AG04450 (cell line): Measurements from ENCODE around the gene LAMP1. TPM values are rescaled to one million over a fixed set of nuclear protein-coding genes. Genes with fewer than 3 reads are reported as not detected.

Experiments
- CTCF ChIA-PET: fragments of 300-600, 350-600 bp; formaldehyde crosslinking; extraction: SDS; loops from one replicate; lab custom pipeline; 2022; ENCODE audit warnings: antibody characterized with exemption, inconsistent platforms; lab: Charles Lee
- POLR2A ChIA-PET: fragments of 350-600 bp; formaldehyde crosslinking; extraction: SDS; loops from one replicate; lab custom pipeline; 2021; ENCODE audit warnings: antibody characterized with exemption, inconsistent platforms; lab: Yijun Ruan, JAX
- DNase-seq: peaks from one replicate; pipeline ENCODE4 v3.0.0-alpha.2; 2011; ENCODE audit warnings: low read depth, low spot score
- H3K27ac ChIP-seq: one replicate; pipeline ENCODE4 v1.5.1; 2012; ENCODE audit warnings: low read depth, low read length, control low read depth
- H3K27me3 ChIP-seq: one replicate; pipeline ENCODE4 v1.6.0; 2012; ENCODE audit warnings: low read length; ENCODE audit not compliant: control insufficient read depth, insufficient read depth
- H3K4me3 ChIP-seq: 2 replicates; pipeline ENCODE4 v1.5.1; 2011; ENCODE audit warnings: mild to moderate bottlenecking, low read depth, low read length, control low read depth
- H3K9me3 ChIP-seq: 2 replicates; pipeline ENCODE4 v1.5.1; 2012; ENCODE audit warnings: low read length; ENCODE audit not compliant: control insufficient read depth, insufficient read depth
- polyA plus RNA-seq: library from polyadenylated mRNA; depleted of rRNA; stranded (reverse); fragments of >200 nt; gene quantifications from 2 replicates; pipeline ENCODE4 v1.2.3, GENCODE V29; 2011
- TF ChIP-seq, protein P1 (sequence below): IDR thresholded peaks from 2 replicates; pipeline ENCODE4 v1.5.1; 2011; ENCODE audit warnings: low read depth, low read length, control low read depth, inconsistent platforms

LAMP1 gene
- polyA plus RNA-seq, 1 experiment = 247 TPM

DNA sequence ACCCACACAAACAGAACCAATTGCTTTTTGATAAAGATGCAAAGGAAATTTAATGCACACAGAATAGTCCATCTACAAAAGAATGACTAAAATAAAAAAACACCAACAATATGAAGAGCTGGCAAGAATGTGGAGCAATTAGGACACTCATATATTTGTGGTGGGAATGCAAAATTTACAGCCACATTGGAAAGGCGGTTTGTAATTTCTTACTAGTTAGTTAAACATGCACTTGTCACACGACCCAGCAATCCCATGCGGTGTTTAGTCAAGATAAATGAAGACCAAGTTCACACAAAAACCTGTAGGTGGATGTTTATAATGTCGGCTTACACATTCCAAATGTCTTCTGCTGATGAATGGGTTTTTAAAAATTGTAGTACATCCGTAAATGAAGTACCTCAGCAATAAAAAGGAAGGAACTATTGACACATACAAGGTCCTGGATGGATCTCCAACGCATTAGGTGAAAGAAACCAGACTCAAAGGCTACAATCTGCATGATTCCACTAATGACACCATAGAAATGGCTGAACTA, 61.7 kb downstream of the LAMP1 start:
- CTCF ChIA-PET = no interaction called here
- TF ChIP-seq, protein P1, sequence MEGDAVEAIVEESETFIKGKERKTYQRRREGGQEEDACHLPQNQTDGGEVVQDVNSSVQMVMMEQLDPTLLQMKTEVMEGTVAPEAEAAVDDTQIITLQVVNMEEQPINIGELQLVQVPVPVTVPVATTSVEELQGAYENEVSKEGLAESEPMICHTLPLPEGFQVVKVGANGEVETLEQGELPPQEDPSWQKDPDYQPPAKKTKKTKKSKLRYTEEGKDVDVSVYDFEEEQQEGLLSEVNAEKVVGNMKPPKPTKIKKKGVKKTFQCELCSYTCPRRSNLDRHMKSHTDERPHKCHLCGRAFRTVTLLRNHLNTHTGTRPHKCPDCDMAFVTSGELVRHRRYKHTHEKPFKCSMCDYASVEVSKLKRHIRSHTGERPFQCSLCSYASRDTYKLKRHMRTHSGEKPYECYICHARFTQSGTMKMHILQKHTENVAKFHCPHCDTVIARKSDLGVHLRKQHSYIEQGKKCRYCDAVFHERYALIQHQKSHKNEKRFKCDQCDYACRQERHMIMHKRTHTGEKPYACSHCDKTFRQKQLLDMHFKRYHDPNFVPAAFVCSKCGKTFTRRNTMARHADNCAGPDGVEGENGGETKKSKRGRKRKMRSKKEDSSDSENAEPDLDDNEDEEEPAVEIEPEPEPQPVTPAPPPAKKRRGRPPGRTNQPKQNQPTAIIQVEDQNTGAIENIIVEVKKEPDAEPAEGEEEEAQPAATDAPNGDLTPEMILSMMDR = no peak
- H3K27ac ChIP-seq = no peak overlapping the region
- POLR2A ChIA-PET = no interaction called here
- no peak for DNase-seq
- no peak overlapping the region for H3K4me3 ChIP-seq
- peaks cover 14% of the 10 kb centered on the region for H3K27me3 ChIP-seq
- no peaks in the 10 kb centered on the region; the same call in 1 of the 2 replicates for H3K9me3 ChIP-seq

GRCh38 chr13:113359571-113359970, 62.5 kb downstream of the LAMP1 start:
- Histone ChIP-seq H3K27me3 (peaks cover 14% of the 10 kb centered on the region), H3K27ac (no peak overlapping the region), H3K4me3 (no peak overlapping the region), H3K9me3 (no peaks in the 10 kb centered on the region; the same call in 1 of the 2 replicates)
- POLR2A ChIA-PET = no interaction called here
- TF ChIP-seq, protein P1 = no peak
- no peak for DNase-seq
- CTCF ChIA-PET = no interaction called here

GRCh38 chr13:113360446-113360845, 63.4 kb downstream of the LAMP1 start:
- no peak overlapping the region for H3K4me3 ChIP-seq
- ChIA-PET CTCF (no interaction called here), POLR2A (no interaction called here)
- H3K27me3 ChIP-seq = peaks cover 14% of the 10 kb centered on the region
- no peak overlapping the region for H3K27ac ChIP-seq
- H3K9me3 ChIP-seq = peaks cover 4% of the 10 kb centered on the region; the same call in 1 of the 2 replicates
- TF ChIP-seq, protein P1 = no peak
- DNase-seq = no peak

DNA sequence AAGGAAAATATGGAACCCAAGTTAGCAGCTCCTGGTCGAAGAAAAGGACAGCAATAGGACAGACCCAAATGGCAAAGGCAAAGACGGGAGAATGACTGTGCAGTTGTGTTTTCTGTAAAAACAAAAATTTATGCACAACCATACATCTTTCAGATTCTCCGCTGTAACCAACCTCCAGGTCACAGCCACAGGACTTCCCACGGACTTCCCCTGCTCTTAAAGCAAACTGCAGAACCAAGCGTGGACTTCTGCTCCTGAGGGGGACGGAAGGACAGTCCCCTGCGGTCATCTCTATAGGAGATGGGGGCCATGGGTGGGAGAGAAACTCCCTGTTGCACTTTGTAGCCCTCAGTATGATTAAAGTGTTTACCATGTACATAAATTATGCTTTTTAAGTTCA, 64.4 kb downstream of the LAMP1 start:
- CTCF ChIA-PET = no interaction called here
- POLR2A ChIA-PET = no interaction called here
- Histone ChIP-seq H3K27ac (no peak overlapping the region), H3K4me3 (no peak overlapping the region), H3K9me3 (peaks cover 4% of the 10 kb centered on the region; the same call in 1 of the 2 replicates), H3K27me3 (peaks cover 14% of the 10 kb centered on the region)
- no peak for DNase-seq
- TF ChIP-seq, protein P1 = no peak

GRCh38 chr13:113364311-113364889, 67.4 kb downstream of the LAMP1 start:
- TF ChIP-seq, protein P1 = no peak
- Histone ChIP-seq H3K4me3 (peak overlapping the region; percentile 29), H3K27ac (no peak overlapping the region), H3K9me3 (peaks cover 4% of the 10 kb centered on the region; the same call in 1 of the 2 replicates), H3K27me3 (peaks cover 14% of the 10 kb centered on the region)
- POLR2A ChIA-PET = no interaction called here
- CTCF ChIA-PET = no interaction called here
- DNase-seq = no peak
